GM12878 (cell line): ENCODE measurements around the gene ATG14. TPM values are rescaled to one million over a fixed set of nuclear protein-coding genes. Genes with fewer than 3 reads are reported as not detected.

Experiments
- ATAC-seq: fragments of 200-7000 bp; cut with Tn5 transposase; 3 replicates; pipeline ENCODE4 v1.9.1; 2020; ENCODE audit warnings: mild to moderate bottlenecking, moderate library complexity
- BruUV-seq: library from RNA; stranded (reverse); fragments of 400-500 nt; replicated peaks from 2 replicates; lab custom pipeline; 2021; lab: Mats Ljungman, UMichigan
- CTCF ChIA-PET: fragments of 300-600 bp; sonication (Branson Sonifier 250); formaldehyde crosslinking; extraction: SDS; loops from one replicate; lab custom pipeline; 2021; ENCODE audit warnings: inconsistent platforms; lab: Yijun Ruan, JAX
- POLR2A ChIA-PET: fragments of 350-600 bp; formaldehyde crosslinking; extraction: SDS; loops from one replicate; lab custom pipeline; 2021; ENCODE audit warnings: inconsistent platforms; lab: Charles Lee
- RAD21 ChIA-PET: fragments of 300-600 bp; sonication (Branson Sonifier 250); formaldehyde crosslinking; loops from one replicate; lab custom pipeline; 2023; ENCODE audit warnings: antibody characterized with exemption; ENCODE audit not compliant: unreplicated experiment; lab: Charles Lee
- SMC1A ChIA-PET: fragments of 300-600 bp; sonication (Branson Sonifier 250); formaldehyde crosslinking; loops from one replicate; lab custom pipeline; 2023; ENCODE audit not compliant: unreplicated experiment, uncharacterized antibody; lab: Charles Lee
- DNase-seq: peaks from one replicate; pipeline ENCODE4 v3.0.0-alpha.2; 2011; ENCODE audit warnings: low read depth, low spot score
- FAIRE-seq: peaks from 3 replicates; lab custom pipeline; 2011; peaks lifted over from hg19 to GRCh38; lab: Jason Lieb, UNC
- H2AFZ ChIP-seq: 2 replicates; pipeline ENCODE4 v1.6.0; 2011; ENCODE audit warnings: low read depth, low read length, control low read depth; ENCODE audit not compliant: control insufficient read depth
- H3K27ac ChIP-seq: 2 replicates; pipeline ENCODE4 v1.5.1; 2011; ENCODE audit warnings: control low read depth; ENCODE audit not compliant: control insufficient read depth, insufficient read depth
- H3K27me3 ChIP-seq, 2 experiments: replicated peaks in 1 of 2; 2 replicates each; pipeline versions ENCODE4 v1.6.0 to v1.6.1; 2011; ENCODE audit warnings: low read length in 1 of 2; ENCODE audit not compliant: control insufficient read depth in 2 of 2, insufficient read depth in 2 of 2
- H3K36me3 ChIP-seq, 2 experiments: 2 replicates each; pipeline ENCODE4 v1.5.1; 2011; ENCODE audit warnings: low read length in 1 of 2; ENCODE audit not compliant: control insufficient read depth in 2 of 2, insufficient read depth in 2 of 2
- H3K4me1 ChIP-seq: 2 replicates; pipeline ENCODE4 v1.6.1; 2011; ENCODE audit warnings: mild to moderate bottlenecking, low read length, moderate library complexity, mixed read lengths; ENCODE audit not compliant: control insufficient read depth, insufficient read depth
- H3K4me2 ChIP-seq: 2 replicates; pipeline ENCODE4 v1.6.0; 2011; ENCODE audit warnings: control low read depth; ENCODE audit not compliant: control insufficient read depth, insufficient read depth
- H3K4me3 ChIP-seq: fragments of 200-600 bp; sonication (generic); 2 replicates; pipeline ENCODE4 v1.5.1; 2016
- H3K79me2 ChIP-seq: 2 replicates; pipeline ENCODE4 v1.6.0; 2011; ENCODE audit warnings: low read length; ENCODE audit not compliant: control insufficient read depth, insufficient read depth
- H3K9ac ChIP-seq: 2 replicates; pipeline ENCODE4 v1.8.0; 2011; ENCODE audit warnings: low read length, control low read depth, mixed read lengths; ENCODE audit not compliant: control insufficient read depth, insufficient read depth
- H3K9me3 ChIP-seq: replicated peaks from 3 replicates; pipeline ENCODE4 v1.5.1; 2011; ENCODE audit warnings: mild to moderate bottlenecking, low read length; ENCODE audit not compliant: control insufficient read depth, insufficient read depth
- H4K20me1 ChIP-seq: 2 replicates; pipeline ENCODE4 v1.6.0; 2011; ENCODE audit not compliant: control insufficient read depth, insufficient read depth
- ASH2L ChIP-seq: fragments of 300-600, 200-600 bp; sonication (generic); IDR thresholded peaks from 2 replicates; pipeline ENCODE4 v1.6.1; 2017; ENCODE audit warnings: low read depth, mild to moderate bottlenecking, borderline replicate concordance
- CEBPB ChIP-seq, 2 experiments: fragments of 150-350 bp in 1 of 2; IDR thresholded peaks; 2 replicates each; pipeline ENCODE4 v1.6.1; 2012 to 2014; ENCODE audit warnings: low read depth in 2 of 2, low read length in 2 of 2, borderline replicate concordance in 1 of 2, inconsistent platforms in 1 of 2
- E2F8 ChIP-seq: fragments of 450-650 bp; IDR thresholded peaks from 2 replicates; pipeline ENCODE4 v1.6.1; 2018; ENCODE audit warnings: mild to moderate bottlenecking, low read depth, moderate library complexity; ENCODE audit not compliant: partially characterized antibody
- EED ChIP-seq: sonication (generic); IDR thresholded peaks from 2 replicates; pipeline ENCODE4 v1.6.1; 2016; ENCODE audit warnings: antibody characterized with exemption, low read depth
- EGR1 ChIP-seq, 2 experiments: IDR thresholded peaks; 1 replicate in 1 of 2; 2 replicates in 1 of 2; pipeline ENCODE4 v1.6.1; 2011 to 2012; ENCODE audit warnings: low read depth in 2 of 2, low read length in 2 of 2, borderline replicate concordance in 1 of 2, mild to moderate bottlenecking in 1 of 2, moderate library complexity in 1 of 2
- ELK1 ChIP-seq: IDR thresholded peaks from 2 replicates; pipeline ENCODE4 v1.6.1; 2012; ENCODE audit warnings: low read depth, low read length, improper control_type of control experiment
- EP300 ChIP-seq, 2 experiments: fragments of 150-350 bp in 1 of 2; IDR thresholded peaks; 2 replicates each; pipeline ENCODE4 v1.6.1; 2011 to 2012; ENCODE audit warnings: low read depth in 2 of 2, low read length in 2 of 2, borderline replicate concordance in 1 of 2, improper control_type of control experiment in 1 of 2, inconsistent platforms in 1 of 2; ENCODE audit not compliant: control insufficient read depth in 1 of 2
- HCFC1 ChIP-seq: fragments of 150-350 bp; IDR thresholded peaks from 2 replicates; pipeline ENCODE4 v1.6.1; 2014; ENCODE audit warnings: low read length
- HDAC6 ChIP-seq: fragments of 200-600 bp; sonication (generic); IDR thresholded peaks from one replicate; pipeline ENCODE4 v1.8.0; 2017; ENCODE audit warnings: antibody characterized with exemption; ENCODE audit not compliant: unreplicated experiment
- JUNB ChIP-seq: IDR thresholded peaks from 2 replicates; pipeline ENCODE4 v1.6.1; 2016; ENCODE audit warnings: antibody characterized with exemption, mild to moderate bottlenecking
- NFYA ChIP-seq: IDR thresholded peaks from 2 replicates; pipeline ENCODE4 v1.6.1; 2011; ENCODE audit warnings: low read depth, mild to moderate bottlenecking, low read length, improper control_type of control experiment, borderline replicate concordance
- PBX3 ChIP-seq: IDR thresholded peaks from 2 replicates; pipeline ENCODE4 v1.6.1; 2011; ENCODE audit warnings: mild to moderate bottlenecking, low read depth, low read length, moderate library complexity; ENCODE audit not compliant: insufficient replicate concordance
- SREBF2 ChIP-seq: IDR thresholded peaks from 2 replicates; pipeline ENCODE4 v1.6.1; 2012; ENCODE audit warnings: mild to moderate bottlenecking, low read length
- STAT1 ChIP-seq: fragments of 450-650 bp; conservative IDR thresholded peaks from 2 replicates; pipeline ENCODE4 v1.6.1; 2014; ENCODE audit warnings: antibody characterized with exemption, mild to moderate bottlenecking
- TARDBP ChIP-seq: IDR thresholded peaks from 2 replicates; pipeline ENCODE4 v1.6.1; 2016; ENCODE audit warnings: borderline replicate concordance
- ZNF24 ChIP-seq: fragments of 450-650 bp; IDR thresholded peaks from 2 replicates; pipeline ENCODE4 v1.6.1; 2017; ENCODE audit warnings: antibody characterized with exemption, mild to moderate bottlenecking
- ZSCAN29 ChIP-seq: fragments of 450-650 bp; IDR thresholded peaks from 2 replicates; pipeline ENCODE4 v1.6.1; 2017; ENCODE audit warnings: mild to moderate bottlenecking, moderate library complexity
- in situ Hi-C: fragments of 300-500 bp; cut with MboI; formaldehyde crosslinking; loops from 9 replicates; pipeline ENCODE4 v1.14.3; 2018; ENCODE audit warnings: mixed read lengths
- intact Hi-C: fragments of 100-400 bp; cut with micrococcal nuclease; formaldehyde crosslinking; loops from one replicate; pipeline ENCODE4 v1.14.2; 2022; ENCODE audit not compliant: unreplicated experiment
- polyA plus RNA-seq, 11 experiments: library from polyadenylated mRNA; depleted of rRNA in 4 of 11; unstranded in 6 of 11; stranded (reverse) in 5 of 11; fragments of >200 nt; fragmentation: Nextera tagmentation in 4 of 11; fragmentation: Illumina TruSeq in 1 of 11; extraction: Ambion mirVana in 4 of 11; extraction: Trizol in 1 of 11; gene quantifications; 1 replicate in 1 of 11; 2 replicates in 10 of 11; pipeline versions ENCODE4 v1.2.1 to v1.2.3, GENCODE V29; 2011 to 2016; ENCODE audit warnings: inconsistent platforms in 2 of 11, missing spikeins in 2 of 11, low read depth in 1 of 11
- total RNA-seq, 4 experiments: library from RNA; depleted of rRNA in 3 of 4; stranded (reverse); fragments of >200 nt in 3 of 4; fragmentation: Illumina TruSeq in 1 of 4; extraction: Trizol in 1 of 4; gene quantifications; 2 replicates each; pipeline versions ENCODE4 v1.2.1 to v1.2.3, GENCODE V29; 2013 to 2021

The ATG14 gene
- total and polyA plus RNA-seq, 10 of the 15 experiments (the other 5 are each of a cell fraction or from before 2014, with no cell fraction given): 1.1 to 6.4 (median 5.0) TPM

- SMC1A ChIA-PET: interaction anchor here (0.6 to 1.9 kb wide), 5 partner anchors 14 to 1056 kb away, joined by 3 to 8 read pairs (median 3); no protein-coding TSS in a partner anchor
- DNase-seq (no peak), ATAC-seq (no peak), FAIRE-seq (peak; percentile 52)
- intact Hi-C loops: no loop called here
- no peak overlapping the region for H3K27ac ChIP-seq
- BruUV-seq: no TSS peak
- no peaks in the 10 kb centered on the region for H3K36me3 ChIP-seq
- H3K4me3 ChIP-seq: no peak overlapping the region
- no peak overlapping the region for H2AFZ ChIP-seq
- in situ Hi-C loops: no loop called here
- no peak overlapping the region for H3K9ac ChIP-seq
- no peaks in the 10 kb centered on the region for H3K27me3 ChIP-seq
- no peak for TF ChIP-seq JUNB
- no peak for TF ChIP-seq PBX3
- no peak for TF ChIP-seq HDAC6
- no peak for TF ChIP-seq CEBPB (IDR thresholded peaks at IDR 0.05; ENCODE audit: borderline replicate concordance in 1 of 2, low read depth in 2 of 2, low read length in 2 of 2)
- TF ChIP-seq TARDBP: no peak
- no peak for TF ChIP-seq EGR1 (IDR thresholded peaks at IDR 0.05; ENCODE audit: borderline replicate concordance in 1 of 2, low read depth in 2 of 2, low read length in 2 of 2)
- TF ChIP-seq E2F8: no peak
- no peak for TF ChIP-seq HCFC1
- TF ChIP-seq NFYA: no peak
- TF ChIP-seq ELK1: no peak
- TF ChIP-seq ZSCAN29: no peak
- TF ChIP-seq EED: no peak
- no peak for TF ChIP-seq EP300 (IDR thresholded peaks at IDR 0.05; ENCODE audit: borderline replicate concordance in 1 of 2, control insufficient read depth in 1 of 2, low read depth in 2 of 2, low read length in 2 of 2)
- no peak for TF ChIP-seq ZNF24
- no peak for TF ChIP-seq STAT1
- no peak for TF ChIP-seq SREBF2
- no peak for TF ChIP-seq ASH2L
- H3K4me1 ChIP-seq: no peaks in the 10 kb centered on the region; the same call in 1 of the 2 replicates
- RAD21 ChIA-PET: interaction anchor here (0.7 kb wide), 1 partner anchor 9 kb away, joined by 5 read pairs; no protein-coding TSS in a partner anchor
- no peaks in the 10 kb centered on the region for H4K20me1 ChIP-seq
- no peaks in the 10 kb centered on the region for H3K79me2 ChIP-seq
- POLR2A ChIA-PET: interaction anchor here (0.9 kb wide), 1 partner anchor 9 kb away, joined by 3 read pairs; no protein-coding TSS in a partner anchor
- CTCF ChIA-PET: interaction anchor here (0.7 to 2.5 kb wide), 5 partner anchors 9 to 63 kb away, joined by 3 to 8 read pairs (median 5); no protein-coding TSS in a partner anchor
- no peaks in the 10 kb centered on the region for H3K9me3 ChIP-seq
- no peak overlapping the region for H3K4me2 ChIP-seq
These were observed 6.3 kb upstream of the ATG14 start for GRCh38 chr14:55417955-55418354.
